Upper lobe of left lung (tissue), 4 donors: ENCODE results near the gene RNF5.

Source experiments
- EP300 ChIP-seq, 4 donors: sonication (generic); formaldehyde crosslinking; IDR thresholded peaks; one replicate each; pipeline ENCODE4 v1.5.1; 2017; ENCODE audit warnings: antibody characterized with exemption in 4 of 4, control low read depth in 2 of 4
- POLR2A ChIP-seq, 4 donors: fragments of 450-650 bp; IDR thresholded peaks; one replicate each; pipeline ENCODE4 v1.5.1; 2016 to 2017; ENCODE audit warnings: antibody characterized with exemption in 4 of 4, mild to moderate bottlenecking in 2 of 4
- POLR2AphosphoS5 ChIP-seq, 2 donors: sonication (generic); formaldehyde crosslinking; IDR thresholded peaks; one replicate each; pipeline ENCODE4 v1.5.1; 2017; ENCODE audit warnings: antibody characterized with exemption in 2 of 2
- TF ChIP-seq, protein P1 (sequence below), 6 experiments: fragments of 450-650 bp in 4 of 6; fragments of 200-600 bp in 2 of 6; sonication (generic) in 2 of 6; IDR thresholded peaks; one replicate each; pipeline ENCODE4 v1.5.1; 2016 to 2019; ENCODE audit warnings: antibody characterized with exemption in 6 of 6

DNA sequence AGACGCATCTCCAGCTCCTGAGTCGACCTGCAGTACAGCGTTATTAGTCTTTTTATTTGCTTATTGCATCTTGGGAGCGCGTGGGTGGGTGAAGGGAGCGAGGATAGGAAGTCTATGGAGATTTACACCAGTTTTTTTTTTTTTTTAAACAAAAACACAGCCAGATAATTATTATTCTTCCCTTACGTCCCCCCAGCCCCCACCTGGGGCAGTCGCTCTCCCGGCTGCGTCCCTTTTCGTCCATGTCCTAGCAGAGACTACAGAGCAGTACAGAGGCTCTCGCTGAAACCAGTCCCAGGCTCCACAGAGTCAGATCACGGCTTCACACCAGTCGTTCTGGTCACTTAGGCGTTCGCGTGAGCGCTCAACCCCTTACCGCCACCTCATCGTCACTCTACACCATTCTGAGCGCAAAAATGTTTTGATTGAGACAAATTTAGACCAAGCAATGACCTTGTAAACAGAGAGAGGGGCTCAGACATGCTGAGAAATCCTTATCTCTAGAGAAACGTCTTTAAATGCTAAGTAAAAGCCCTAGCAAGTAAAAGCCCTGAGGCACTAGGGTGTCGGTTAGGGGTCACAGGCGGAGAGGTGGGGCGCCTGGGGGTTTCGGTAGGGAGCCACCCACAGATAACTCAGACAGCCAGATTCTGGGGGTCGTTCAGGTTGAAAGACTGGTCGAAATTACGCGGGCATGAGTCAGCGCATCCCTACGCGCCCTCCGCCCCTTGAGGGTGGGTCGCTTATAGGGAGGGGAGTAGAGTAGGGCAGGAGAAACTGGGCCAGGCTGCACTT is 25.2 kb upstream of the RNF5 start:
- TF ChIP-seq POLR2AphosphoS5 (IDR thresholded peaks at IDR 0.05) (no peak), EP300 (IDR thresholded peaks at IDR 0.05) (no peak), POLR2A (IDR thresholded peaks at IDR 0.05) (no peak)
- TF ChIP-seq, protein P1, sequence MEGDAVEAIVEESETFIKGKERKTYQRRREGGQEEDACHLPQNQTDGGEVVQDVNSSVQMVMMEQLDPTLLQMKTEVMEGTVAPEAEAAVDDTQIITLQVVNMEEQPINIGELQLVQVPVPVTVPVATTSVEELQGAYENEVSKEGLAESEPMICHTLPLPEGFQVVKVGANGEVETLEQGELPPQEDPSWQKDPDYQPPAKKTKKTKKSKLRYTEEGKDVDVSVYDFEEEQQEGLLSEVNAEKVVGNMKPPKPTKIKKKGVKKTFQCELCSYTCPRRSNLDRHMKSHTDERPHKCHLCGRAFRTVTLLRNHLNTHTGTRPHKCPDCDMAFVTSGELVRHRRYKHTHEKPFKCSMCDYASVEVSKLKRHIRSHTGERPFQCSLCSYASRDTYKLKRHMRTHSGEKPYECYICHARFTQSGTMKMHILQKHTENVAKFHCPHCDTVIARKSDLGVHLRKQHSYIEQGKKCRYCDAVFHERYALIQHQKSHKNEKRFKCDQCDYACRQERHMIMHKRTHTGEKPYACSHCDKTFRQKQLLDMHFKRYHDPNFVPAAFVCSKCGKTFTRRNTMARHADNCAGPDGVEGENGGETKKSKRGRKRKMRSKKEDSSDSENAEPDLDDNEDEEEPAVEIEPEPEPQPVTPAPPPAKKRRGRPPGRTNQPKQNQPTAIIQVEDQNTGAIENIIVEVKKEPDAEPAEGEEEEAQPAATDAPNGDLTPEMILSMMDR (IDR thresholded peaks at IDR 0.05) = no peak
